HepG2 (cell line): Measurements from ENCODE around the gene MYL6. TPM values are rescaled to one million over a fixed set of nuclear protein-coding genes. Genes with fewer than 3 reads are reported as not detected.

ENCODE experiments used
- ASH2L ChIP-seq: fragments of 300-600, 200-600 bp; sonication (generic); IDR thresholded peaks from 2 replicates; pipeline ENCODE4 v1.7.0; 2017; ENCODE audit warnings: low read depth, mild to moderate bottlenecking, moderate library complexity, mixed read lengths, low read length; ENCODE audit not compliant: insufficient read length
- CBX5 ChIP-seq: sonication (generic); formaldehyde crosslinking; IDR thresholded peaks from 2 replicates; pipeline ENCODE4 v1.4.0; 2020; ENCODE audit warnings: missing genetic modification reagents, borderline replicate concordance
- GATAD1 ChIP-seq: IDR thresholded peaks from 2 replicates; pipeline ENCODE4 v1.6.1; 2016; ENCODE audit warnings: missing genetic modification reagents, missing compliant biosample characterization
- HNF4A ChIP-seq: sonication (generic); formaldehyde crosslinking; IDR thresholded peaks from 2 replicates; pipeline ENCODE4 v1.4.0; 2020; ENCODE audit warnings: missing genetic modification reagents
- LCORL ChIP-seq, 2 experiments: fragments of 450-650 bp in 1 of 2; sonication (generic) in 1 of 2; formaldehyde crosslinking in 1 of 2; IDR thresholded peaks; 2 replicates each; pipeline versions ENCODE4 v1.5.0 to v1.6.1; 2017 to 2020; ENCODE audit warnings: antibody characterized with exemption in 1 of 2, missing genetic modification reagents in 1 of 2
- MAFG ChIP-seq: sonication (generic); formaldehyde crosslinking; IDR thresholded peaks from 2 replicates; pipeline ENCODE4 v1.5.1; 2020; ENCODE audit warnings: mild to moderate bottlenecking, missing genetic modification reagents
- MTA1 ChIP-seq: sonication (generic); formaldehyde crosslinking; IDR thresholded peaks from 2 replicates; pipeline ENCODE4 v1.4.0; 2020; ENCODE audit warnings: missing genetic modification reagents, mild to moderate bottlenecking, borderline replicate concordance
- PRMT3 ChIP-seq: sonication (generic); formaldehyde crosslinking; IDR thresholded peaks from 2 replicates; pipeline ENCODE4 v1.8.1; 2022; ENCODE audit warnings: low read depth, mild to moderate bottlenecking, moderate library complexity, missing genetic modification reagents, borderline replicate concordance
- REST ChIP-seq, 2 experiments: IDR thresholded peaks; 2 replicates each; pipeline ENCODE4 v1.6.1; 2011 to 2012; ENCODE audit warnings: low read length in 2 of 2, borderline replicate concordance in 1 of 2, low read depth in 1 of 2, mild to moderate bottlenecking in 1 of 2, moderate library complexity in 1 of 2
- RFX5 ChIP-seq: IDR thresholded peaks from 2 replicates; pipeline ENCODE4 v1.6.1; 2011; ENCODE audit warnings: low read depth, low read length, improper control_type of control experiment
- SP5 ChIP-seq: IDR thresholded peaks from 2 replicates; pipeline ENCODE4 v1.6.1; 2016; ENCODE audit warnings: low read depth, borderline replicate concordance
- ZBTB25 ChIP-seq: IDR thresholded peaks from 2 replicates; pipeline ENCODE4 v1.6.1; 2018; ENCODE audit warnings: missing genetic modification reagents
- ZFAT ChIP-seq: sonication (generic); formaldehyde crosslinking; conservative IDR thresholded peaks from 2 replicates; pipeline ENCODE4 v1.8.1; 2023; ENCODE audit warnings: missing genetic modification reagents, inconsistent platforms
- ZFYVE20 ChIP-seq: sonication (generic); formaldehyde crosslinking; IDR thresholded peaks from 2 replicates; pipeline ENCODE4 v1.8.0; 2023; ENCODE audit warnings: low read depth, mild to moderate bottlenecking, moderate library complexity, missing genetic modification reagents, borderline replicate concordance
- ZMYM4 ChIP-seq: sonication (generic); formaldehyde crosslinking; IDR thresholded peaks from 2 replicates; pipeline ENCODE4 v1.8.1; 2023; ENCODE audit warnings: mild to moderate bottlenecking, missing genetic modification reagents
- ZNF33A ChIP-seq: sonication (generic); formaldehyde crosslinking; IDR thresholded peaks from 2 replicates; pipeline ENCODE4 v1.5.1; 2020; ENCODE audit warnings: missing genetic modification reagents, mild to moderate bottlenecking, moderate library complexity, borderline replicate concordance
- ZNF546 ChIP-seq: sonication (generic); formaldehyde crosslinking; conservative IDR thresholded peaks from 2 replicates; pipeline ENCODE4 v1.8.1; 2023; ENCODE audit warnings: mild to moderate bottlenecking, missing genetic modification reagents
- ZSCAN25 ChIP-seq: sonication (generic); formaldehyde crosslinking; IDR thresholded peaks from 2 replicates; pipeline ENCODE4 v1.8.0; 2022; ENCODE audit warnings: mild to moderate bottlenecking, missing genetic modification reagents
- polyA plus RNA-seq, 8 experiments: library from polyadenylated mRNA; depleted of rRNA in 3 of 8; stranded (reverse) in 7 of 8; unstranded in 1 of 8; fragments of >200 nt; fragmentation: Illumina TruSeq in 4 of 8; extraction: Trizol in 4 of 8; gene quantifications; 2 replicates each; pipeline versions ENCODE4 v1.2.1 to v1.2.3, GENCODE V29; 2011 to 2016; ENCODE audit warnings: low read depth in 4 of 8, missing spikeins in 1 of 8, mixed read lengths in 1 of 8; ENCODE audit not compliant: insufficient read depth in 1 of 8
- total RNA-seq, 5 experiments: library from RNA; depleted of rRNA; stranded (reverse); fragments of >200 nt; fragmentation: Illumina TruSeq; extraction: Trizol; gene quantifications; 2 replicates each; pipeline ENCODE4 v1.2.3, GENCODE V29; 2016; ENCODE audit warnings: low read depth in 1 of 5
- TF ChIP-seq, protein P1 (sequence below): sonication (generic); formaldehyde crosslinking; conservative IDR thresholded peaks from 2 replicates; pipeline ENCODE4 v1.4.0; 2020; ENCODE audit warnings: missing genetic modification reagents
- TF ChIP-seq, protein P2 (sequence below): sonication (generic); formaldehyde crosslinking; IDR thresholded peaks from 2 replicates; pipeline ENCODE4 v1.5.0; 2020; ENCODE audit warnings: mild to moderate bottlenecking, missing genetic modification reagents
- TF ChIP-seq, protein P3 (sequence below): sonication (generic); formaldehyde crosslinking; IDR thresholded peaks from 2 replicates; pipeline ENCODE4 v1.4.0; 2020; ENCODE audit warnings: missing genetic modification reagents

Gene MYL6
- total and polyA plus RNA-seq, 2 of the 13 experiments (the other 11 are each of a cell fraction or from before 2014, with no cell fraction given), result 1,127 to 1,192 TPM

- TF ChIP-seq HNF4A (CRISPR knock-in tag) (peak; percentile 25), REST (IDR thresholded peaks at IDR 0.05; ENCODE audit: borderline replicate concordance in 1 of 2, low read depth in 1 of 2, low read length in 2 of 2) (no peak), MTA1 (CRISPR knock-in tag) (no peak), ZMYM4 (peak; percentile 56), LCORL (IDR thresholded peaks at IDR 0.05) (no peak), LCORL (CRISPR knock-in tag; IDR thresholded peaks at IDR 0.05) (peak; percentile 78), ZSCAN25 (CRISPR knock-in tag) (no peak), ZBTB25 (CRISPR knock-in tag) (peak; percentile 70; the same call in 1 of the 2 replicates), ZNF33A (CRISPR knock-in tag) (no peak), PRMT3 (CRISPR knock-in tag) (no peak), ZNF546 (no peak), ZFYVE20 (CRISPR knock-in tag) (no peak), GATAD1 (CRISPR knock-in tag) (peak; percentile 75), ZFAT (no peak), SP5 (peak; percentile 25; the same call in 1 of the 2 replicates), MAFG (CRISPR knock-in tag) (no peak), CBX5 (CRISPR knock-in tag) (no peak), ASH2L (no peak), RFX5 (no peak)
- TF ChIP-seq, protein P1, sequence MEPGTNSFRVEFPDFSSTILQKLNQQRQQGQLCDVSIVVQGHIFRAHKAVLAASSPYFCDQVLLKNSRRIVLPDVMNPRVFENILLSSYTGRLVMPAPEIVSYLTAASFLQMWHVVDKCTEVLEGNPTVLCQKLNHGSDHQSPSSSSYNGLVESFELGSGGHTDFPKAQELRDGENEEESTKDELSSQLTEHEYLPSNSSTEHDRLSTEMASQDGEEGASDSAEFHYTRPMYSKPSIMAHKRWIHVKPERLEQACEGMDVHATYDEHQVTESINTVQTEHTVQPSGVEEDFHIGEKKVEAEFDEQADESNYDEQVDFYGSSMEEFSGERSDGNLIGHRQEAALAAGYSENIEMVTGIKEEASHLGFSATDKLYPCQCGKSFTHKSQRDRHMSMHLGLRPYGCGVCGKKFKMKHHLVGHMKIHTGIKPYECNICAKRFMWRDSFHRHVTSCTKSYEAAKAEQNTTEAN, result no peak
- TF ChIP-seq, protein P2, sequence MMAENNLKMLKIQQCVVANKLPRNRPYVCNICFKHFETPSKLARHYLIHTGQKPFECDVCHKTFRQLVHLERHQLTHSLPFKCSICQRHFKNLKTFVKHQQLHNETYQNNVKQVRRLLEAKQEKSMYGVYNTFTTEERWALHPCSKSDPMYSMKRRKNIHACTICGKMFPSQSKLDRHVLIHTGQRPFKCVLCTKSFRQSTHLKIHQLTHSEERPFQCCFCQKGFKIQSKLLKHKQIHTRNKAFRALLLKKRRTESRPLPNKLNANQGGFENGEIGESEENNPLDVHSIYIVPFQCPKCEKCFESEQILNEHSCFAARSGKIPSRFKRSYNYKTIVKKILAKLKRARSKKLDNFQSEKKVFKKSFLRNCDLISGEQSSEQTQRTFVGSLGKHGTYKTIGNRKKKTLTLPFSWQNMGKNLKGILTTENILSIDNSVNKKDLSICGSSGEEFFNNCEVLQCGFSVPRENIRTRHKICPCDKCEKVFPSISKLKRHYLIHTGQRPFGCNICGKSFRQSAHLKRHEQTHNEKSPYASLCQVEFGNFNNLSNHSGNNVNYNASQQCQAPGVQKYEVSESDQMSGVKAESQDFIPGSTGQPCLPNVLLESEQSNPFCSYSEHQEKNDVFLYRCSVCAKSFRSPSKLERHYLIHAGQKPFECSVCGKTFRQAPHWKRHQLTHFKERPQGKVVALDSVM (CRISPR knock-in tag), result no peak
- TF ChIP-seq, protein P3, sequence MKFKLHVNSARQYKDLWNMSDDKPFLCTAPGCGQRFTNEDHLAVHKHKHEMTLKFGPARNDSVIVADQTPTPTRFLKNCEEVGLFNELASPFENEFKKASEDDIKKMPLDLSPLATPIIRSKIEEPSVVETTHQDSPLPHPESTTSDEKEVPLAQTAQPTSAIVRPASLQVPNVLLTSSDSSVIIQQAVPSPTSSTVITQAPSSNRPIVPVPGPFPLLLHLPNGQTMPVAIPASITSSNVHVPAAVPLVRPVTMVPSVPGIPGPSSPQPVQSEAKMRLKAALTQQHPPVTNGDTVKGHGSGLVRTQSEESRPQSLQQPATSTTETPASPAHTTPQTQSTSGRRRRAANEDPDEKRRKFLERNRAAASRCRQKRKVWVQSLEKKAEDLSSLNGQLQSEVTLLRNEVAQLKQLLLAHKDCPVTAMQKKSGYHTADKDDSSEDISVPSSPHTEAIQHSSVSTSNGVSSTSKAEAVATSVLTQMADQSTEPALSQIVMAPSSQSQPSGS, result no peak
Observed at GRCh38 chr12:56119361-56119796, 38.8 kb upstream of the MYL6 start (continued).
